ENCODE data around the gene PML. TPM values are rescaled to one million over a fixed set of nuclear protein-coding genes. Genes with fewer than 3 reads are reported as not detected.
A peak's percentile ranks its signal among the peaks of the same experiment; 100 is the strongest.

PML gene
- total and polyA plus RNA-seq, 2 of the 4 experiments (the other 2 are of a cell fraction): 8.8 to 22.6 TPM

GRCh38 chr15:73984208-73984979 lies 10.1 kb upstream of the PML start:
- DNase-seq (no peak), ATAC-seq (ENCODE audit: low read depth) (no peak)
- Histone ChIP-seq H4K20me1 (ENCODE audit: insufficient read depth, low read length) (no peaks in the 10 kb centered on the region), H2BK5ac (ENCODE audit: low read depth, low read length, poor library complexity, severe bottlenecking) (peak overlapping the region; percentile 97), H3K18ac (ENCODE audit: low read depth, low read length) (peak overlapping the region; percentile 31), H3K9ac (ENCODE audit: low read depth, low read length) (no peak overlapping the region), H3K27ac (ENCODE audit: insufficient read depth, low read length) (no peak overlapping the region), H3K9me1 (ENCODE audit: insufficient read depth, low read length) (peaks cover 38% of the 10 kb centered on the region), H2BK15ac (ENCODE audit: low read depth, low read length) (peak overlapping the region; percentile 23; the same call in 1 of the 3 replicates), H3K4me3 (ENCODE audit: insufficient read depth, low read depth, low read length) (no peak overlapping the region), H3K27me3 (ENCODE audit: control insufficient read depth, insufficient read depth, low read length) (no peaks in the 10 kb centered on the region), H4K8ac (ENCODE audit: low read depth in 2 of 2, low read length in 2 of 2) (peak overlapping the region in 1 of 2 experiments; percentile 94; a peak in 1 of 4 replicates), H2BK20ac (ENCODE audit: low read depth, low read length) (peak overlapping the region; percentile 96), H4K91ac (ENCODE audit: insufficient read depth, low read depth, low read length) (peak overlapping the region; percentile 42), H3K4me2 (ENCODE audit: low read depth, low read length) (no peak overlapping the region), H3K36me3 (ENCODE audit: control insufficient read depth, insufficient read depth, low read length) (no peaks in the 10 kb centered on the region), H3K23ac (ENCODE audit: low read depth, low read length) (no peak overlapping the region), H3K79me1 (ENCODE audit: low read depth in 1 of 2, low read length in 2 of 2) (peaks cover 0 to 24% of the 10 kb centered on the region in 2 experiments; a peak in 2 of 4 replicates), H2AK9ac (replicated peaks; ENCODE audit: low read depth, low read length, poor library complexity) (peak overlapping the region; percentile 84), H2AFZ (replicated peaks; ENCODE audit: low read length, poor library complexity) (peak overlapping the region; percentile 6), H2AK5ac (ENCODE audit: low read depth, low read length) (peak overlapping the region; percentile 96), H3K4ac (ENCODE audit: low read depth, low read length) (peak overlapping the region; percentile 95), H3K9me3 (ENCODE audit: control insufficient read depth, insufficient read depth, low read length) (no peaks in the 10 kb centered on the region), H4K5ac (ENCODE audit: low read depth, low read length) (peak overlapping the region; percentile 92; the same call in 1 of the 2 replicates), H3K56ac (ENCODE audit: extremely low read depth, insufficient read depth, low read length) (no peak overlapping the region), H2BK120ac (ENCODE audit: low read depth, low read length) (peak overlapping the region; percentile 83), H3K14ac (replicated peaks; ENCODE audit: low read depth, low read length) (no peak overlapping the region), H3K4me1 (ENCODE audit: control insufficient read depth, insufficient read depth, low read length) (peaks cover 52% of the 10 kb centered on the region)
- in situ Hi-C loops (cut with MboI; ENCODE audit: low sequenced_read_pairs) (no loop called here), dilution Hi-C loops (cut with HindIII; ENCODE audit: low sequenced_read_pairs, unreplicated experiment) (no loop called here), intact Hi-C loops (cut with micrococcal nuclease) (no loop called here)
- no TSS peak for BruUV-seq (replicated peaks)
- ChIA-PET CTCF (no interaction called here), POLR2A (ENCODE audit: unreplicated experiment) (interaction anchor here (1.6 kb wide), 1 partner anchor 10 kb away, joined by 5 read pairs; the partner anchor contains the start of gene PML)
- WGBS, 2 experiments (ENCODE audit: extremely low coverage in 2 of 2, insufficient read length in 1 of 2): 69% methylated on average over 4 of the region's 13 CpGs; no CpG with 5 or more reads in 1 of the 2 experiments
- TF ChIP-seq MAFK (IDR thresholded peaks at IDR 0.05; ENCODE audit: low read depth, low read length) (no peak), RCOR1 (IDR thresholded peaks at IDR 0.05; ENCODE audit: insufficient replicate concordance, low read length) (no peak), CEBPB (IDR thresholded peaks at IDR 0.05; ENCODE audit: low read depth, low read length) (no peak), ELK1 (IDR thresholded peaks at IDR 0.05; ENCODE audit: borderline replicate concordance, low read depth, low read length) (no peak), RAD21 (IDR thresholded peaks at IDR 0.05; ENCODE audit: low read length) (no peak), RFX5 (IDR thresholded peaks at IDR 0.05; ENCODE audit: low read depth, low read length) (no peak), POLR2A (IDR thresholded peaks at IDR 0.05; ENCODE audit: low read depth, low read length) (no peak)

Measured in IMR-90 (cell line).